Left ventricle myocardium inferior (tissue), 1 donor: ENCODE data around the gene SPAG8. TPM values are rescaled to one million over a fixed set of nuclear protein-coding genes. Genes with fewer than 3 reads are reported as not detected.
A peak's percentile ranks its signal among the peaks of the same experiment; 100 is the strongest.

Experiments
- DNase-seq: peaks from one replicate; pipeline ENCODE4 v3.0.0-alpha.2; 2020
- H3K27ac ChIP-seq: fragments of 200-600 bp; replicated peaks from 2 replicates; pipeline ENCODE4 v1.8.0; 2021
- H3K27me3 ChIP-seq: fragments of 200-600 bp; 2 replicates; pipeline ENCODE4 v1.8.0; 2021; ENCODE audit warnings: low read depth
- H3K36me3 ChIP-seq: fragments of 200-600 bp; 2 replicates; pipeline ENCODE4 v1.8.0; 2021
- H3K4me1 ChIP-seq: fragments of 200-600 bp; 2 replicates; pipeline ENCODE4 v1.8.0; 2021
- H3K4me3 ChIP-seq: fragments of 200-600 bp; 2 replicates; pipeline ENCODE4 v1.8.0; 2021; ENCODE audit warnings: mild to moderate bottlenecking, moderate library complexity
- H3K9me3 ChIP-seq: fragments of 200-600 bp; replicated peaks from 2 replicates; pipeline ENCODE4 v1.8.0; 2021
- intact Hi-C: fragments of 100-400 bp; cut with micrococcal nuclease; formaldehyde crosslinking; loops from one replicate; pipeline ENCODE4 v1.11.0; 2022
- long read RNA-seq: library from polyadenylated mRNA; unstranded; transcript quantifications from one replicate; pipeline ENCODE4 v2.0.0, GENCODE V29; 2021
- total RNA-seq: library from RNA; stranded (reverse); fragmentation: NEBNext Ultra II Directional; extraction: Animal tissue kit (Norgen Biotek cat#: 25700); gene quantifications from one replicate; pipeline ENCODE4 v1.2.1, GENCODE V29; 2021
- TF ChIP-seq, protein P1 (sequence below): fragments of 200-600 bp; IDR thresholded peaks from 2 replicates; pipeline ENCODE4 v1.8.0; 2021; ENCODE audit warnings: antibody characterized with exemption, mild to moderate bottlenecking, borderline replicate concordance
- donor health status: DM: no; HTN: yes; CAD: no; lungs with severe emphysema.

Gene SPAG8
- total RNA-seq = 3.4 TPM
- long read RNA-seq, partial matches to known transcripts = 1 of 8 reads
- long read RNA-seq, other reads (novel, unspliced or antisense) = 4 of 8 reads

DNA sequence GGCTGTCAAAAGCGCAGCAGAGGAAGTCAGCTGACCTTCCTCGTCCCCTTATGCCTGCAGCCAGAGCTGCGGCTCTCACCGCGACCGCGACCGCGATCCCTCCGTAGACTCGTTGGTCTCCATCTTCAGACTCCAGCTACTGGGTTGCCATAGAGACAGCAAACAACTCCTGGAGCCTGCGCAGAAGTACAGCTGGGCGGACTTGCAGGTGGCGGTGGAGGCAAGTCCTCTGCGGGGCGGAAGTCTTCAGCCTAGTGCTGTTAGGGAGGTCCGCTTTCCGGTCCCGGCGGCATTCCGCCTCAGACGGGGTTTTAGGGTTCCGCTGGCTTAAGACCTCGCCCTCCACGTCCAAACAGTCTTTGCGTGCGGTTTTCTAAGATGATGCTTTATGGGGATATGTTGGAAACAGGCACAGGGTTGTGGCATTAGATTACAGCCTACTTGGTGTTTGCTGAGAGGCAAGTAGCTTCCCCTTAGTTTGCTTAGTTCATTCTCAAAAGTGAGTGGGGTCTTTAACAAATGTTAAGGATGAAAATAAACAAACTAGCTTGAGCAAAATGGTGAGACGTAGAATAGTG lies at the start of gene SPAG8:
SPAG8 (minus strand) TSS at position 238 of the 578 bp plus-strand sequence; CDS start at position 123, 115 bp downstream.
- TF ChIP-seq, protein P1, sequence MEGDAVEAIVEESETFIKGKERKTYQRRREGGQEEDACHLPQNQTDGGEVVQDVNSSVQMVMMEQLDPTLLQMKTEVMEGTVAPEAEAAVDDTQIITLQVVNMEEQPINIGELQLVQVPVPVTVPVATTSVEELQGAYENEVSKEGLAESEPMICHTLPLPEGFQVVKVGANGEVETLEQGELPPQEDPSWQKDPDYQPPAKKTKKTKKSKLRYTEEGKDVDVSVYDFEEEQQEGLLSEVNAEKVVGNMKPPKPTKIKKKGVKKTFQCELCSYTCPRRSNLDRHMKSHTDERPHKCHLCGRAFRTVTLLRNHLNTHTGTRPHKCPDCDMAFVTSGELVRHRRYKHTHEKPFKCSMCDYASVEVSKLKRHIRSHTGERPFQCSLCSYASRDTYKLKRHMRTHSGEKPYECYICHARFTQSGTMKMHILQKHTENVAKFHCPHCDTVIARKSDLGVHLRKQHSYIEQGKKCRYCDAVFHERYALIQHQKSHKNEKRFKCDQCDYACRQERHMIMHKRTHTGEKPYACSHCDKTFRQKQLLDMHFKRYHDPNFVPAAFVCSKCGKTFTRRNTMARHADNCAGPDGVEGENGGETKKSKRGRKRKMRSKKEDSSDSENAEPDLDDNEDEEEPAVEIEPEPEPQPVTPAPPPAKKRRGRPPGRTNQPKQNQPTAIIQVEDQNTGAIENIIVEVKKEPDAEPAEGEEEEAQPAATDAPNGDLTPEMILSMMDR = no peak
- peaks cover 28% of the 10 kb centered on the region for H3K36me3 ChIP-seq
- peaks cover 47% of the 10 kb centered on the region for H3K4me1 ChIP-seq
- no peaks in the 10 kb centered on the region for H3K9me3 ChIP-seq
- intact Hi-C loops = no loop called here
- peak; percentile 94 for DNase-seq
- no peaks in the 10 kb centered on the region for H3K27me3 ChIP-seq
- H3K4me3 ChIP-seq = peak within 1 kb of the TSS; percentile 76
- H3K27ac ChIP-seq = peak within 1 kb of the TSS; percentile 98

DNA sequence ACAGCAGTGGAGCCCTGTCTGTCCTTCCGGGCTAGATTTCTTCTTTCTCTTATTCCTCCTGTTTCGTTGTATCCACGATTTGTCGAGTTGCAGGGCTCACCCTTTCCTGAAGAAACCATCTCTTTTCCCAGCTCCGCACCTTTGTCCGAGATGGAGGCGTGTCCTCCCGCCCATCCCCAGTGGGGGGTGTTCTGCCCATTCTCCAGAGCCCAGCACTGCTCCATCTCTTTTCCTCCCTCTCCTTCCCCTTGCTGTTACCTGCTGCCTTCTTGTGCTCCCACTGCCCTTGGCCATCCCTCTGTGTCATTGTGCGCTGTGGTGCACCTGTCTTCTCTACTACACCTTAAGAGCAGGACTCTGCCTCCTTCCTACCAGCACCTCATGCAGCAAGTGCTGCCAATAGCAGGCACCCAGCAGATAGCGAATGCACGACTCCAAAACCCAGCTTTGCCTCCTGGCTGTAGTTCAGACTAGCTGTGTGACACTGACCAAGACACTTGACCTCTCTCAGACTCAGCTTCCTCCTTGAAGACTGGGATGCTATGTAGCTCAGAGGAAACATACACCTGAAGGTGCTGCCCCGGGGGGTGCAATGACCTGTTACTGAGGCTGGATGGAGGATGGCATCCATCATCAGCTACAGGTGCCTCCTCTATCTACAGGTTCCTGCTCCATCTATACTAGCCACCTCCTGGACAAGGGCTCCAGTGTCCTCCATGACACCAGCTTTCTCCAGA lies 49.3 kb upstream of the SPAG8 start:
- Histone ChIP-seq H3K4me1 (peaks cover 35% of the 10 kb centered on the region), H3K27me3 (no peaks in the 10 kb centered on the region), H3K9me3 (no peaks in the 10 kb centered on the region), H3K36me3 (no peaks in the 10 kb centered on the region), H3K27ac (no peak overlapping the region), H3K4me3 (no peak overlapping the region)
- DNase-seq = no peak
- intact Hi-C loops = no loop called here
- TF ChIP-seq, protein P1 = no peak

GRCh38 chr9:35859990-35860339 lies 47.9 kb upstream of the SPAG8 start:
- Histone ChIP-seq H3K27me3 (no peaks in the 10 kb centered on the region), H3K36me3 (no peaks in the 10 kb centered on the region), H3K27ac (no peak overlapping the region), H3K4me3 (no peak overlapping the region), H3K4me1 (peaks cover 35% of the 10 kb centered on the region), H3K9me3 (no peaks in the 10 kb centered on the region)
- DNase-seq = no peak
- TF ChIP-seq, protein P1 = no peak
- intact Hi-C loops = no loop called here

DNA sequence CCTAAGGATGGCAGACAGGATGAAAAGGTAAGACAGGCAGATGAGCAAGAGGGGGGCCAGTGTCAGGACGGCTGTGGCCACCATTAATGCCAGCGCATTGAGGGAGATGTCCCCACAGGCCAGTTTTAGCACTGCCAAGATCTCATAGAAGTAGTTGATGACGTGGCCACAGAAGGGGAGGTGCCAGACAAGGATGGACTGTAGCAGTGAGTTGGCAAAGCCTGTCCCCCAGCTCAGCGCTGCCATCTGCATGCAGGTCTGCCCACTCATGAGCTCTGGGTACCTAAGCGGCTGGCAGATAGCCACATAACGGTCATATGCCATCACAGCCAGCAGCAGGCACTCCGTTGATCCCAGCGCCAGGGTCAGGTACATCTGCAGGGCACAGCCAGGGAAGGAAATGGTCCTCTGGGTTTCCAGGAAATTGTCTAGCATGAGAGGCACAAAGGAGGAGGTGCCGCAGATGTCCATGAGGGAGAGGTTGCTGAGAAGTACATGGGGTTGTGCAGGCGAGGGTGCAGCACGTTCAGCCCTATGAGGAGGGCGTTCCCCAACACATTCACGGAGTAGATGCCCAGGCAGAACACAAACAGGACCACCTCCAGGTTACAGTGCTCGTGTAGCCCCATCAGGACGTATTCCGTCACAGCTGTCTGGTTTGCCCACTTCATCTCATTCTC lies 47.4 kb upstream of the SPAG8 start:
- intact Hi-C loops = no loop called here
- Histone ChIP-seq H3K27ac (no peak overlapping the region), H3K4me3 (no peak overlapping the region), H3K36me3 (no peaks in the 10 kb centered on the region), H3K9me3 (no peaks in the 10 kb centered on the region), H3K4me1 (peaks cover 29% of the 10 kb centered on the region), H3K27me3 (no peaks in the 10 kb centered on the region)
- TF ChIP-seq, protein P1 = no peak
- DNase-seq = no peak

DNA sequence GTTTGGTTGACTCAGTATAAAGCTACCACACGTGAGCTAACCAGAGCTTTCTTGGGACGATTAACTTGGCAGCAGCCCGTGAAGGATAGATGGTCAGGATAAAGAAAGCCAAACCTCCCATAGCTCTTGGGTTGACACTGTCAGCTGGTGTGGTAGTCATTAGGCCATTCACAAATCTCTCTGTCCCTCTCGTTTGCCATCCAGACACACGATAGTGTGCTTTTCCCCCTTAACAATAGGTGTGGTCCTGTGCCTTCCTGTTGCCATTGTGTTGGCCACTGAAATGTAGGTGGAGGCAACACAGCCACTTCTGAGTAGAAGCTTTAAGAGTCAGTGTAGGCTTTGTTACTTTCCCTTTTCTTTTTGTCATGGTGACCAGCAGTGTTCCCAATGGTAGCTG lies 46.4 kb upstream of the SPAG8 start:
- TF ChIP-seq, protein P1 = no peak
- intact Hi-C loops = no loop called here
- H3K9me3 ChIP-seq = no peaks in the 10 kb centered on the region
- H3K4me1 ChIP-seq = peaks cover 19% of the 10 kb centered on the region
- H3K27me3 ChIP-seq = no peaks in the 10 kb centered on the region
- no peak for DNase-seq
- no peak overlapping the region for H3K4me3 ChIP-seq
- H3K27ac ChIP-seq = no peak overlapping the region
- peaks cover 5% of the 10 kb centered on the region for H3K36me3 ChIP-seq
